LNCAP (cell line): ENCODE measurements around the gene SETD5.

Experiments used
- CTCF ChIP-seq: fragments of 450-650 bp; IDR thresholded peaks from 2 replicates; pipeline ENCODE4 v1.5.1; 2017; ENCODE audit warnings: mild to moderate bottlenecking

The SETD5 gene

GRCh38 chr3:9435316-9435715, 37.9 kb downstream of the SETD5 start:
- no peak for TF ChIP-seq CTCF

- TF ChIP-seq CTCF, result no peak
Observed at GRCh38 chr3:9439331-9439730, 41.9 kb downstream of the SETD5 start.

- TF ChIP-seq CTCF, result no peak
Observed at GRCh38 chr3:9441501-9442221, 44.2 kb downstream of the SETD5 start.

- TF ChIP-seq CTCF, result no peak
Observed at GRCh38 chr3:9448071-9448470, 50.7 kb downstream of the SETD5 start.

GRCh38 chr3:9448643-9449042, 51.2 kb downstream of the SETD5 start:
- TF ChIP-seq CTCF, result no peak

- no peak for TF ChIP-seq CTCF
Observed at GRCh38 chr3:9450126-9450525, 52.7 kb downstream of the SETD5 start.

GRCh38 chr3:9450991-9451390, 53.6 kb downstream of the SETD5 start:
- TF ChIP-seq CTCF, result no peak

GRCh38 chr3:9452417-9452816, 55.0 kb downstream of the SETD5 start:
- TF ChIP-seq CTCF, result no peak
